ENCODE data around the gene EFCAB14. TPM values are rescaled to one million over a fixed set of nuclear protein-coding genes. Genes with fewer than 3 reads are reported as not detected.

The EFCAB14 gene
- total and polyA plus RNA-seq, 2 experiments from 2014 or later = 23.3 to 49.0 TPM

GRCh38 chr1:46670134-46670533 is 48.8 kb downstream of the EFCAB14 start:
- Histone ChIP-seq H3K79me2 (replicated peaks; ENCODE audit: insufficient read depth) (peaks cover 16% of the 10 kb centered on the region), H3K27ac (ENCODE audit: low read depth) (no peak overlapping the region), H3K4me3 (no peak overlapping the region), H3K9me2 (ENCODE audit: insufficient read depth) (no peaks in the 10 kb centered on the region), H3K36me3 (ENCODE audit: insufficient read depth) (no peaks in the 10 kb centered on the region; the same call in 1 of the 2 replicates), H2AFZ (no peak overlapping the region), H3K27me3 (ENCODE audit: insufficient read depth) (no peaks in the 10 kb centered on the region), H3K4me1 (ENCODE audit: insufficient read depth) (peaks cover 28% of the 10 kb centered on the region), H4K20me1 (replicated peaks; ENCODE audit: insufficient read depth) (peaks cover 6% of the 10 kb centered on the region; the same call in 1 of the 2 replicates), H3K4me2 (no peak overlapping the region), H3F3A (replicated peaks; ENCODE audit: low read depth) (no peaks in the 10 kb centered on the region)
- ATAC-seq (no peak), DNase-seq (ENCODE audit: low spot score) (no peak)
- TF ChIP-seq NANOG (IDR thresholded peaks at IDR 0.05; ENCODE audit: borderline replicate concordance) (no peak), EZH2phosphoT487 (IDR thresholded peaks at IDR 0.05; ENCODE audit: unreplicated experiment) (no peak), CTCF (conservative IDR thresholded peaks at IDR 0.05; ENCODE audit: low read depth in 2 of 2) (no peak), ZNF462 (CRISPR knock-in tag; IDR thresholded peaks at IDR 0.05) (no peak), ZNF114 (CRISPR knock-in tag; IDR thresholded peaks at IDR 0.05) (no peak), REST (IDR thresholded peaks at IDR 0.05; ENCODE audit: unreplicated experiment) (no peak), EZH2 (IDR thresholded peaks at IDR 0.05; ENCODE audit: low read depth, unreplicated experiment) (no peak), ZNF331 (CRISPR knock-in tag; IDR thresholded peaks at IDR 0.05; ENCODE audit: low read depth) (no peak), CREB1 (CRISPR knock-in tag; IDR thresholded peaks at IDR 0.05; ENCODE audit: low read depth) (no peak), ETS1 (IDR thresholded peaks at IDR 0.05) (no peak), STAT1 (IDR thresholded peaks at IDR 0.05; ENCODE audit: unreplicated experiment) (no peak), POLR2AphosphoS5 (IDR thresholded peaks at IDR 0.05; ENCODE audit: low read depth) (no peak), JUNB (IDR thresholded peaks at IDR 0.05; ENCODE audit: unreplicated experiment) (no peak)
- H3K9me3 Mint-ChIP-seq = no peaks in the 10 kb centered on the region
- peaks cover 24% of the 10 kb centered on the region for H3K4me1 Mint-ChIP-seq
- no peak overlapping the region for H3K27ac Mint-ChIP-seq
- no peaks in the 10 kb centered on the region for H3K27me3 Mint-ChIP-seq (ENCODE audit: insufficient read depth, low read depth, poor library complexity)
- H3K4me3 Mint-ChIP-seq = no peak overlapping the region
- no peaks in the 10 kb centered on the region; the same call in 2 of the 3 replicates for H3K36me3 Mint-ChIP-seq (ENCODE audit: low read depth)
